Psoas muscle (tissue), 8 donors: Measurements from ENCODE around the gene TAPT1. TPM values are rescaled to one million over a fixed set of nuclear protein-coding genes. Genes with fewer than 3 reads are reported as not detected.

Experiments used
- ATAC-seq, 4 donors: fragments of 200-7000 bp; cut with Tn5 transposase; one replicate each; pipeline ENCODE4 v1.9.1; 2020; ENCODE audit warnings: moderate library complexity in 3 of 4, mild to moderate bottlenecking in 2 of 4
- DNase-seq, 2 donors: peaks; one replicate each; pipeline ENCODE4 v3.0.0-alpha.2; 2020
- H3K27ac ChIP-seq: fragments of 200-600 bp; one replicate; pipeline ENCODE4 v1.8.0; 2022
- H3K27me3 ChIP-seq, 3 donors: fragments of 200-600 bp in 1 of 3; one replicate each; pipeline versions ENCODE4 v1.6.1 to v1.8.0; 2013 to 2022; ENCODE audit warnings: low read length in 2 of 3, mild to moderate bottlenecking in 2 of 3, moderate library complexity in 1 of 3; ENCODE audit not compliant: insufficient read depth in 3 of 3
- H3K36me3 ChIP-seq, 2 donors: fragments of 200-600 bp in 1 of 2; one replicate each; pipeline versions ENCODE4 v1.6.1 to v1.8.0; 2013 to 2022; ENCODE audit warnings: low read depth in 1 of 2, mild to moderate bottlenecking in 1 of 2, moderate library complexity in 1 of 2; ENCODE audit not compliant: insufficient read depth in 1 of 2
- H3K4me1 ChIP-seq: fragments of 200-600 bp; one replicate; pipeline ENCODE4 v1.8.0; 2022
- H3K4me3 ChIP-seq: fragments of 200-600 bp; one replicate; pipeline ENCODE4 v1.8.0; 2022; ENCODE audit warnings: mild to moderate bottlenecking
- H3K9me3 ChIP-seq: fragments of 200-600 bp; one replicate; pipeline ENCODE4 v1.8.0; 2022
- CTCF ChIP-seq: fragments of 200-600 bp; IDR thresholded peaks from one replicate; pipeline ENCODE4 v1.8.0; 2022; ENCODE audit warnings: antibody characterized with exemption
- WGBS, 3 donors: extraction: QIAGEN DNeasy Blood & Tissue Kit; methylation state at CpG; one replicate each; pipeline versions ENCODE4 v1.1.6 to v1.1.7; 2013; 5-methylcytosine and 5-hydroxymethylcytosine counted together
- intact Hi-C, 2 donors: fragments of 100-400 bp; cut with DNase I; formaldehyde crosslinking; loops; one replicate each; pipeline versions ENCODE4 v1.11.0 to v1.14.2; 2022
- polyA plus RNA-seq, 3 donors: library from polyadenylated mRNA; stranded (reverse); fragments of 200-250 nt; gene quantifications; one replicate each; pipeline ENCODE4 v1.2.3, GENCODE V29; 2013
- total RNA-seq, 4 donors: library from RNA; stranded (reverse); fragmentation: NEBNext Ultra II Directional in 2 of 4; extraction: Animal tissue kit (Norgen Biotek cat#: 25700) in 2 of 4; gene quantifications; one replicate each; pipeline versions ENCODE4 v1.2.1 to v1.2.4, GENCODE V29; 2021 to 2023
- donor health status: healthy with polysubstance abuse.
- donor health status: DM: no; HTN: no; CAD: no; lungs with moderate emphysema.
- donor health status: Bipolar disorder and iron deficiency.
- donor health status: healthy.
- donor health status: DM: yes; HTN: yes; CAD: no.
- donor health status: DM: no; HTN: no; CAD: no.
- donor health status: DM: no; HTN: no; CAD: no.
- donor health status: DM: yes; HTN: yes; CAD: no.

Gene TAPT1
- total and polyA plus RNA-seq, 7 donors, result 14.2 to 101 (median 46.9) TPM

GRCh38 chr4:16183604-16184003 is 42.7 kb downstream of the TAPT1 start:
- Histone ChIP-seq H3K4me1 (no peaks in the 10 kb centered on the region), H3K36me3 (peaks cover 6 to 83% of the 10 kb centered on the region in 2 donors), H3K27ac (no peak overlapping the region), H3K9me3 (no peaks in the 10 kb centered on the region), H3K27me3 (no peaks in the 10 kb centered on the region), H3K4me3 (no peak overlapping the region)
- ATAC-seq (no peak), DNase-seq (no peak)
- intact Hi-C loops, result no loop called here
- TF ChIP-seq CTCF, result no peak
- WGBS, 3 donors, result 82 to 92% (median 87%) methylated on average over 2 of the region's 2 CpGs

GRCh38 chr4:16176621-16177020 is 49.6 kb downstream of the TAPT1 start:
- intact Hi-C loops, result no loop called here

GRCh38 chr4:16171831-16172230 is 54.4 kb downstream of the TAPT1 start:
- WGBS, 3 donors, result 56 to 73% (median 62%) methylated on average over 7 of the region's 7 CpGs
- DNase-seq (no peak), ATAC-seq (no peak)
- H3K27me3 ChIP-seq, result no peaks in the 10 kb centered on the region
- intact Hi-C loops, result no loop called here
- no peaks in the 10 kb centered on the region for H3K4me1 ChIP-seq
- peaks cover 4 to 98% of the 10 kb centered on the region in 2 donors for H3K36me3 ChIP-seq
- no peak overlapping the region for H3K4me3 ChIP-seq
- no peaks in the 10 kb centered on the region for H3K9me3 ChIP-seq
- TF ChIP-seq CTCF, result no peak
- H3K27ac ChIP-seq, result no peak overlapping the region

More at GRCh38 chr4:16176621-16177020, 49.6 kb downstream of the TAPT1 start:
- Histone ChIP-seq H3K27ac (no peak overlapping the region), H3K9me3 (no peaks in the 10 kb centered on the region), H3K36me3 (peaks cover 7 to 94% of the 10 kb centered on the region in 2 donors), H3K27me3 (no peaks in the 10 kb centered on the region), H3K4me1 (no peaks in the 10 kb centered on the region), H3K4me3 (no peak overlapping the region)
- no peak for DNase-seq
- 94 to 100% (median 96%) methylated on average over 6 of the region's 6 CpGs for WGBS, 3 donors
- ATAC-seq, result no peak
- no peak for TF ChIP-seq CTCF

GRCh38 chr4:16169490-16169889 is 56.8 kb downstream of the TAPT1 start:
- Histone ChIP-seq H3K4me1 (no peaks in the 10 kb centered on the region), H3K4me3 (no peak overlapping the region), H3K27ac (no peak overlapping the region), H3K27me3 (no peaks in the 10 kb centered on the region), H3K36me3 (peaks cover 6 to 97% of the 10 kb centered on the region in 2 donors), H3K9me3 (no peaks in the 10 kb centered on the region)
- 73 to 78% (median 75%) methylated on average over 4 of the region's 4 CpGs for WGBS, 3 donors
- ATAC-seq, result no peak
- no peak for TF ChIP-seq CTCF
- intact Hi-C loops, result no loop called here
- no peak for DNase-seq

- intact Hi-C loops, result no loop called here
- DNase-seq, result no peak
Observed at GRCh38 chr4:16168710-16169388, 57.4 kb downstream of the TAPT1 start.

More at GRCh38 chr4:16168710-16169388, 57.4 kb downstream of the TAPT1 start:
- no peaks in the 10 kb centered on the region for H3K4me1 ChIP-seq
- H3K27me3 ChIP-seq, result no peaks in the 10 kb centered on the region
- H3K9me3 ChIP-seq, result no peaks in the 10 kb centered on the region
- peaks cover 6 to 97% of the 10 kb centered on the region in 2 donors for H3K36me3 ChIP-seq
- no peak for TF ChIP-seq CTCF
- H3K4me3 ChIP-seq, result no peak overlapping the region
- no peak overlapping the region for H3K27ac ChIP-seq
- 55 to 77% (median 61%) methylated on average over 3 of the region's 3 CpGs for WGBS, 3 donors
- no peak for ATAC-seq
